Thoracic aorta (tissue), 2 donors: ENCODE results near the gene PCTP. TPM values are rescaled to one million over a fixed set of nuclear protein-coding genes. Genes with fewer than 3 reads are reported as not detected.

Experiments
- ATAC-seq: fragments of 150-250 bp; one replicate; pipeline ENCODE4 v1.8.0; 2017; ENCODE audit warnings: low read depth; ENCODE audit not compliant: insufficient number of reproducible peaks, low FRiP score
- DNase-seq: peaks from one replicate; pipeline ENCODE4 v3.0.0-alpha.2; 2020; ENCODE audit warnings: low spot score
- H3K27ac ChIP-seq, 2 donors: fragments of 200-600 bp; sonication (generic); 1 replicate in 1 of 2; 2 replicates in 1 of 2; pipeline ENCODE4 v1.5.1; 2016; ENCODE audit warnings: mild to moderate bottlenecking in 2 of 2, moderate library complexity in 2 of 2
- H3K27me3 ChIP-seq: fragments of 200-600 bp; sonication (generic); replicated peaks from 2 replicates; pipeline ENCODE4 v1.6.0; 2016; ENCODE audit warnings: mild to moderate bottlenecking; ENCODE audit not compliant: insufficient read depth
- H3K36me3 ChIP-seq: fragments of 200-600 bp; sonication (generic); one replicate; pipeline ENCODE4 v1.5.1; 2016
- H3K4me1 ChIP-seq, 2 donors: fragments of 200-600 bp; sonication (generic); 1 replicate in 1 of 2; 2 replicates in 1 of 2; pipeline versions ENCODE4 v1.5.1 to v1.6.0; 2016; ENCODE audit warnings: low read depth in 2 of 2, mild to moderate bottlenecking in 1 of 2; ENCODE audit not compliant: control insufficient read depth in 1 of 2
- H3K4me3 ChIP-seq: fragments of 200-600 bp; sonication (generic); 2 replicates; pipeline ENCODE4 v1.5.1; 2016; ENCODE audit warnings: mild to moderate bottlenecking
- H3K9me3 ChIP-seq: fragments of 200-600 bp; sonication (generic); 2 replicates; pipeline ENCODE4 v1.5.1; 2016
- CTCF ChIP-seq: fragments of 200-600 bp; sonication (generic); IDR thresholded peaks from one replicate; pipeline ENCODE4 v1.5.1; 2019; ENCODE audit warnings: antibody characterized with exemption
- total RNA-seq, 2 donors: library from RNA; depleted of rRNA; stranded (reverse); fragments of >200 nt; gene quantifications; one replicate each; pipeline versions ENCODE4 v1.1.0 to v1.2.3, GENCODE V29; 2016

Gene PCTP
- total RNA-seq, 2 donors from 2014 or later, result 11.9 to 13.3 TPM

- DNase-seq (no peak), ATAC-seq (no peak)
- Histone ChIP-seq H3K4me3 (no peak overlapping the region), H3K4me1 (no peaks in the 10 kb centered on the region), H3K9me3 (no peaks in the 10 kb centered on the region), H3K27me3 (no peaks in the 10 kb centered on the region), H3K36me3 (no peaks in the 10 kb centered on the region), H3K27ac (no peak overlapping the region)
- no peak for TF ChIP-seq CTCF
Measured at GRCh38 chr17:55746466-55746865, 4.4 kb upstream of the PCTP start.

- ATAC-seq (no peak), DNase-seq (no peak)
- H3K9me3 ChIP-seq, result no peaks in the 10 kb centered on the region
- H3K27me3 ChIP-seq, result no peaks in the 10 kb centered on the region
- peaks cover 6 to 7% of the 10 kb centered on the region in 2 donors for H3K4me1 ChIP-seq
- H3K4me3 ChIP-seq, result no peak overlapping the region
- no peak for TF ChIP-seq CTCF
- no peak overlapping the region for H3K27ac ChIP-seq
- H3K36me3 ChIP-seq, result no peaks in the 10 kb centered on the region
Measured at GRCh38 chr17:55747209-55747608, 3.6 kb upstream of the PCTP start.

- Histone ChIP-seq H3K27ac (no peak overlapping the region), H3K4me1 (peaks cover 9 to 16% of the 10 kb centered on the region in 2 donors), H3K27me3 (no peaks in the 10 kb centered on the region), H3K36me3 (no peaks in the 10 kb centered on the region), H3K9me3 (no peaks in the 10 kb centered on the region), H3K4me3 (no peak overlapping the region)
- TF ChIP-seq CTCF, result no peak
- ATAC-seq (no peak), DNase-seq (no peak)
Measured at GRCh38 chr17:55748841-55749240, 2.0 kb upstream of the PCTP start.

GRCh38 chr17:55749985-55750384, 866 bp upstream of the PCTP start:
- DNase-seq (no peak), ATAC-seq (no peak)
- no peaks in the 10 kb centered on the region for H3K9me3 ChIP-seq
- H3K27me3 ChIP-seq, result no peaks in the 10 kb centered on the region
- H3K27ac ChIP-seq, result no peak overlapping the region
- H3K4me1 ChIP-seq, result peaks cover 9 to 16% of the 10 kb centered on the region in 2 donors
- TF ChIP-seq CTCF, result no peak
- no peaks in the 10 kb centered on the region for H3K36me3 ChIP-seq
- no peak overlapping the region for H3K4me3 ChIP-seq

GRCh38 chr17:55751720-55752250, 934 bp downstream of the PCTP start:
- no peak for ATAC-seq
- TF ChIP-seq CTCF, result no peak
- Histone ChIP-seq H3K9me3 (no peaks in the 10 kb centered on the region), H3K27me3 (no peaks in the 10 kb centered on the region), H3K27ac (peak overlapping the region in 1 of 2 donors; percentile 80), H3K4me3 (peak overlapping the region; percentile 84), H3K36me3 (no peaks in the 10 kb centered on the region), H3K4me1 (peaks cover 9 to 16% of the 10 kb centered on the region in 2 donors)
- no peak for DNase-seq
